CD4-positive, alpha-beta T cell treated with Interleukin-4 for 1 hour (primary cell): ENCODE data around the gene TEPSIN.
"Not testable (repeated sequence)": the region's sequence is repeated elsewhere in the genome, so short reads cannot be mapped to it uniquely, and the experiment has no call there.

Experiments
- DNase-seq, 2 donors: peaks; one replicate each; pipeline ENCODE4 v3.0.0-alpha.2; 2020 to 2022

TEPSIN gene

GRCh38 chr17:81234940-81235821, 3.7 kb downstream of the TEPSIN start:
- no peak for DNase-seq

- DNase-seq: no peak
These were observed 4.4 kb downstream of the TEPSIN start for GRCh38 chr17:81234506-81234855.

- DNase-seq: no peak
These were observed 4.9 kb downstream of the TEPSIN start for GRCh38 chr17:81233811-81234505.

GRCh38 chr17:81233316-81233715, 5.5 kb downstream of the TEPSIN start:
- DNase-seq: no peak

- no peak for DNase-seq
These were observed 6.1 kb downstream of the TEPSIN start for GRCh38 chr17:81232616-81233241.

GRCh38 chr17:81231766-81232581, 6.9 kb downstream of the TEPSIN start:
- no peak for DNase-seq

- DNase-seq: no peak
These were observed 7.7 kb downstream of the TEPSIN start for GRCh38 chr17:81231121-81231645.

- no peak for DNase-seq
These were observed 8.6 kb downstream of the TEPSIN start for GRCh38 chr17:81230043-81230820.

- no peak for DNase-seq
These were observed 9.3 kb downstream of the TEPSIN start for GRCh38 chr17:81229666-81229920.

- no peak for DNase-seq
These were observed 9.8 kb downstream of the TEPSIN start for GRCh38 chr17:81228834-81229665.

- DNase-seq: peak in 1 of 2 donors; percentile 36
These were observed 10.4 kb downstream of the TEPSIN start for GRCh38 chr17:81228420-81228819.

- not testable (repeated sequence) for DNase-seq
These were observed 11.2 kb downstream of the TEPSIN start for GRCh38 chr17:81227630-81228029.

- DNase-seq: no peak
These were observed 15.1 kb downstream of the TEPSIN start for GRCh38 chr17:81223762-81224130.

- peak; percentile 99 for DNase-seq
These were observed 15.7 kb downstream of the TEPSIN start, which contains the start of gene CEP131 for GRCh38 chr17:81222906-81223761. Gene CEP131 (minus strand): TSS chr17:81222965. CDS start chr17:81220056, 2,909 bp downstream.

GRCh38 chr17:81222620-81222905, 16.3 kb downstream of the TEPSIN start:
- no peak for DNase-seq

GRCh38 chr17:81221842-81222619, 16.8 kb downstream of the TEPSIN start:
- no peak for DNase-seq

GRCh38 chr17:81221371-81221841, 17.4 kb downstream of the TEPSIN start:
- no peak for DNase-seq

- no peak for DNase-seq
These were observed 19.2 kb downstream of the TEPSIN start for GRCh38 chr17:81219476-81220180.

- no peak for DNase-seq
These were observed 19.9 kb downstream of the TEPSIN start for GRCh38 chr17:81218991-81219390.
